Neural cell (in vitro differentiated cells): ENCODE measurements around the gene UGT1A8.

Experiments
- EP300 ChIP-seq: fragments of 450-650 bp; conservative IDR thresholded peaks from 2 replicates; pipeline ENCODE4 v1.6.1; 2014; ENCODE audit warnings: antibody characterized with exemption, mild to moderate bottlenecking, moderate library complexity; ENCODE audit not compliant: poor library complexity, severe bottlenecking
- EZH2 ChIP-seq: fragments of 200-600, 300-800 bp; shearing (Covaris generic), sonication (generic); IDR thresholded peaks from 2 replicates; pipeline ENCODE4 v1.6.1; 2014; ENCODE audit warnings: antibody characterized with exemption, low read length, borderline replicate concordance, mild to moderate bottlenecking; ENCODE audit not compliant: insufficient read depth, poor library complexity, severe bottlenecking
- POLR2AphosphoS5 ChIP-seq: IDR thresholded peaks from 2 replicates; pipeline ENCODE4 v1.6.1; 2012
- RAD21 ChIP-seq: fragments of 450-650 bp; conservative IDR thresholded peaks from 2 replicates; pipeline ENCODE4 v1.6.1; 2014; ENCODE audit warnings: antibody characterized with exemption, mild to moderate bottlenecking, moderate library complexity
- TAF1 ChIP-seq: IDR thresholded peaks from 2 replicates; pipeline ENCODE4 v1.6.1; 2012; ENCODE audit warnings: low read depth
- TF ChIP-seq, protein P1 (sequence below): fragments of 450-650 bp; IDR thresholded peaks from 2 replicates; pipeline ENCODE4 v1.5.1; 2014; ENCODE audit warnings: antibody characterized with exemption, mild to moderate bottlenecking, moderate library complexity; ENCODE audit not compliant: poor library complexity, severe bottlenecking
- TF ChIP-seq, protein P2 (sequence below): IDR thresholded peaks from 2 replicates; pipeline ENCODE4 v1.6.1; 2012; ENCODE audit warnings: borderline replicate concordance

DNA sequence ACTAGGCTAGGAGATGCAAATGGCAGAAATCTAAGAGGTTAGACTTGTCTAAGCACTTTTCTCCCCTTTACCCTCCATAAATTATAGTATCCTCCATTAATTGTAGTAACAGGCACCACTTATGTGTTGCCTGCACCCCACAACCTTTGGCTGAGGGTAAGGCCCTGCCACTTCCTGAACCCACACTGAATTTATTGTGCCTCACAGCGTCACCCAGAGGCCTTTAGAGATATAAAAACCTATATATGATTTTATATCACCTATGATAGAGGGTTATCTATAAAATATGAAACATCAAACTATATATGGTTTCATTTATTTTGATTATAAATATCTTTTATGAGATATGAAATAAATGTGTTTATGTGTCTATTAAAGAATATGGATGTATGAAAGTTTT lies 56.9 kb downstream of the UGT1A8 start:
- TF ChIP-seq EP300: no peak
- TF ChIP-seq, protein P1, sequence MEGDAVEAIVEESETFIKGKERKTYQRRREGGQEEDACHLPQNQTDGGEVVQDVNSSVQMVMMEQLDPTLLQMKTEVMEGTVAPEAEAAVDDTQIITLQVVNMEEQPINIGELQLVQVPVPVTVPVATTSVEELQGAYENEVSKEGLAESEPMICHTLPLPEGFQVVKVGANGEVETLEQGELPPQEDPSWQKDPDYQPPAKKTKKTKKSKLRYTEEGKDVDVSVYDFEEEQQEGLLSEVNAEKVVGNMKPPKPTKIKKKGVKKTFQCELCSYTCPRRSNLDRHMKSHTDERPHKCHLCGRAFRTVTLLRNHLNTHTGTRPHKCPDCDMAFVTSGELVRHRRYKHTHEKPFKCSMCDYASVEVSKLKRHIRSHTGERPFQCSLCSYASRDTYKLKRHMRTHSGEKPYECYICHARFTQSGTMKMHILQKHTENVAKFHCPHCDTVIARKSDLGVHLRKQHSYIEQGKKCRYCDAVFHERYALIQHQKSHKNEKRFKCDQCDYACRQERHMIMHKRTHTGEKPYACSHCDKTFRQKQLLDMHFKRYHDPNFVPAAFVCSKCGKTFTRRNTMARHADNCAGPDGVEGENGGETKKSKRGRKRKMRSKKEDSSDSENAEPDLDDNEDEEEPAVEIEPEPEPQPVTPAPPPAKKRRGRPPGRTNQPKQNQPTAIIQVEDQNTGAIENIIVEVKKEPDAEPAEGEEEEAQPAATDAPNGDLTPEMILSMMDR: no peak
- no peak for TF ChIP-seq POLR2AphosphoS5
- no peak for TF ChIP-seq EZH2
- no peak for TF ChIP-seq RAD21
- TF ChIP-seq TAF1: no peak
- TF ChIP-seq, protein P2, sequence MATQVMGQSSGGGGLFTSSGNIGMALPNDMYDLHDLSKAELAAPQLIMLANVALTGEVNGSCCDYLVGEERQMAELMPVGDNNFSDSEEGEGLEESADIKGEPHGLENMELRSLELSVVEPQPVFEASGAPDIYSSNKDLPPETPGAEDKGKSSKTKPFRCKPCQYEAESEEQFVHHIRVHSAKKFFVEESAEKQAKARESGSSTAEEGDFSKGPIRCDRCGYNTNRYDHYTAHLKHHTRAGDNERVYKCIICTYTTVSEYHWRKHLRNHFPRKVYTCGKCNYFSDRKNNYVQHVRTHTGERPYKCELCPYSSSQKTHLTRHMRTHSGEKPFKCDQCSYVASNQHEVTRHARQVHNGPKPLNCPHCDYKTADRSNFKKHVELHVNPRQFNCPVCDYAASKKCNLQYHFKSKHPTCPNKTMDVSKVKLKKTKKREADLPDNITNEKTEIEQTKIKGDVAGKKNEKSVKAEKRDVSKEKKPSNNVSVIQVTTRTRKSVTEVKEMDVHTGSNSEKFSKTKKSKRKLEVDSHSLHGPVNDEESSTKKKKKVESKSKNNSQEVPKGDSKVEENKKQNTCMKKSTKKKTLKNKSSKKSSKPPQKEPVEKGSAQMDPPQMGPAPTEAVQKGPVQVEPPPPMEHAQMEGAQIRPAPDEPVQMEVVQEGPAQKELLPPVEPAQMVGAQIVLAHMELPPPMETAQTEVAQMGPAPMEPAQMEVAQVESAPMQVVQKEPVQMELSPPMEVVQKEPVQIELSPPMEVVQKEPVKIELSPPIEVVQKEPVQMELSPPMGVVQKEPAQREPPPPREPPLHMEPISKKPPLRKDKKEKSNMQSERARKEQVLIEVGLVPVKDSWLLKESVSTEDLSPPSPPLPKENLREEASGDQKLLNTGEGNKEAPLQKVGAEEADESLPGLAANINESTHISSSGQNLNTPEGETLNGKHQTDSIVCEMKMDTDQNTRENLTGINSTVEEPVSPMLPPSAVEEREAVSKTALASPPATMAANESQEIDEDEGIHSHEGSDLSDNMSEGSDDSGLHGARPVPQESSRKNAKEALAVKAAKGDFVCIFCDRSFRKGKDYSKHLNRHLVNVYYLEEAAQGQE: no peak
